Measurements from ENCODE around the gene ZNF540.
"Not testable (repeated sequence)": the region's sequence is repeated elsewhere in the genome, so short reads cannot be mapped to it uniquely, and the experiment has no call there.

ZNF540 gene

GRCh38 chr19:37594304-37594981 lies at the start of gene ZNF540, which contains the start of gene ZNF571:
Gene ZNF540, plus strand, starts transcription at chr19:37594876. Its CDS starts 3,572 bp downstream, at chr19:37598448.
Gene ZNF571, minus strand, starts transcription at chr19:37594792. Its CDS starts 8,116 bp downstream, at chr19:37586676.
- peak; percentile 84 to 86 for DNase-seq (ENCODE audit: low read depth in 1 of 2, low spot score in 1 of 2)

GRCh38 chr19:37551129-37551993 lies 43.3 kb upstream of the ZNF540 start:
- DNase-seq (ENCODE audit: low read depth in 1 of 2, low spot score in 1 of 2): peak in 1 of 2 donors; percentile 19

- no peak for DNase-seq (ENCODE audit: low read depth in 1 of 2, low spot score in 1 of 2)
Observed at GRCh38 chr19:37563518-37563917, 31.2 kb upstream of the ZNF540 start.

- DNase-seq (ENCODE audit: low read depth in 1 of 2, low spot score in 1 of 2): no peak
Observed at GRCh38 chr19:37564624-37565369, 29.9 kb upstream of the ZNF540 start.

GRCh38 chr19:37565370-37565669 lies 29.4 kb upstream of the ZNF540 start:
- DNase-seq (ENCODE audit: low read depth in 1 of 2, low spot score in 1 of 2): no peak

GRCh38 chr19:37572203-37572602 lies 22.5 kb upstream of the ZNF540 start:
- no peak for DNase-seq (ENCODE audit: low read depth in 1 of 2, low spot score in 1 of 2)

- no peak for DNase-seq (ENCODE audit: low read depth in 1 of 2, low spot score in 1 of 2)
Observed at GRCh38 chr19:37583340-37583739, 11.3 kb upstream of the ZNF540 start.

GRCh38 chr19:37593996-37594303 lies 726 bp upstream of the ZNF540 start:
- DNase-seq (ENCODE audit: low read depth in 1 of 2, low spot score in 1 of 2): no peak

- DNase-seq (ENCODE audit: low read depth in 1 of 2, low spot score in 1 of 2): peak; percentile 30 to 35
Observed at GRCh38 chr19:37594982-37595382, 306 bp downstream of the ZNF540 start.

GRCh38 chr19:37635076-37636056 lies 40.7 kb downstream of the ZNF540 start:
- no peak for DNase-seq (ENCODE audit: low read depth in 1 of 2, low spot score in 1 of 2)

- no peak for DNase-seq (ENCODE audit: low read depth in 1 of 2, low spot score in 1 of 2)
Observed at GRCh38 chr19:37654118-37654517, 59.4 kb downstream of the ZNF540 start.

GRCh38 chr19:37654629-37655300 lies 60.1 kb downstream of the ZNF540 start:
- peak in 1 of 2 donors; percentile 4 for DNase-seq (ENCODE audit: low read depth in 1 of 2, low spot score in 1 of 2)

GRCh38 chr19:37655301-37655688 lies 60.6 kb downstream of the ZNF540 start, which contains the start of gene ZFP30:
Gene ZFP30, minus strand, starts transcription at chr19:37655465. Its CDS starts 7,643 bp downstream, at chr19:37647822.
- peak; percentile 60 to 65 for DNase-seq (ENCODE audit: low read depth in 1 of 2, low spot score in 1 of 2)

- DNase-seq (ENCODE audit: low read depth in 1 of 2, low spot score in 1 of 2): peak; percentile 61 to 67
Observed at GRCh38 chr19:37655689-37656371, 61.2 kb downstream of the ZNF540 start.

- DNase-seq (ENCODE audit: low read depth in 1 of 2, low spot score in 1 of 2): not testable (repeated sequence)
Observed at GRCh38 chr19:37657157-37657556, 62.5 kb downstream of the ZNF540 start.

All from activated T-helper 1 cell treated with anti-CD3 and anti-CD28 coated beads, Interleukin-2, amount 50 U/mL, for 16 hours (primary cell).